ENCODE data around the gene JARID2. TPM values are rescaled to one million over a fixed set of nuclear protein-coding genes. Genes with fewer than 3 reads are reported as not detected.

JARID2 gene
- total and polyA plus RNA-seq, 3 donors from 2014 or later: 36.1 to 60.8 (median 53.7) TPM

DNA sequence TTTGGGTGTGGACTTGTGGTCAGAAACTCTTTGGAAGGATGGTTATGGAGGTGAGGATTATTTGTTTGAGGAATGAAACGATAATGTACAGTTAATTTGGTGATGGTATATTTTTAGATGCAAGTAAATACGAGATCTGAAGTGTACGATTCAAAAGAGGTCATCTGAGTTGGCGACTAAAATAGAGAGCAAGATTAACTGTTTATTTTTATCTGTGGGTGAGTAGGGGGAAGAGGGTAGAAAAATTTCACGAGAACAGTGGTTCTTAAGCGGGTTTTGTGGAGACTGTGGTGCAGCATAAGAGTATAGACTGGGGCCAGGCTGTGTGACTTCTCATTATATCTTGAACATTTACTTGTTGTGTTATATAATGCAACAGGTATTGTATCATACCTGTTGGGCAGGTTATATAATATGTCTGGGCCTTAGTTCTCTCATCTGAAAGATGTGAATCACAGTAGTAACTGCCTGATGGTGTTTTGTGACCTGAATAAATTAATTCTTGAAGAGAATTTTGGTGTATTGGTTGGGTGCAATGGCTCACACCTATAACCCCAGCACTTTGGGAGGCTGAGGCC is 171.2 kb downstream of the JARID2 start:
- WGBS, 2 donors: 77 to 87% methylated on average over 6 of the region's 6 CpGs
- no peak for TF ChIP-seq POLR2A (IDR thresholded peaks at IDR 0.05)
- TF ChIP-seq, protein P1, sequence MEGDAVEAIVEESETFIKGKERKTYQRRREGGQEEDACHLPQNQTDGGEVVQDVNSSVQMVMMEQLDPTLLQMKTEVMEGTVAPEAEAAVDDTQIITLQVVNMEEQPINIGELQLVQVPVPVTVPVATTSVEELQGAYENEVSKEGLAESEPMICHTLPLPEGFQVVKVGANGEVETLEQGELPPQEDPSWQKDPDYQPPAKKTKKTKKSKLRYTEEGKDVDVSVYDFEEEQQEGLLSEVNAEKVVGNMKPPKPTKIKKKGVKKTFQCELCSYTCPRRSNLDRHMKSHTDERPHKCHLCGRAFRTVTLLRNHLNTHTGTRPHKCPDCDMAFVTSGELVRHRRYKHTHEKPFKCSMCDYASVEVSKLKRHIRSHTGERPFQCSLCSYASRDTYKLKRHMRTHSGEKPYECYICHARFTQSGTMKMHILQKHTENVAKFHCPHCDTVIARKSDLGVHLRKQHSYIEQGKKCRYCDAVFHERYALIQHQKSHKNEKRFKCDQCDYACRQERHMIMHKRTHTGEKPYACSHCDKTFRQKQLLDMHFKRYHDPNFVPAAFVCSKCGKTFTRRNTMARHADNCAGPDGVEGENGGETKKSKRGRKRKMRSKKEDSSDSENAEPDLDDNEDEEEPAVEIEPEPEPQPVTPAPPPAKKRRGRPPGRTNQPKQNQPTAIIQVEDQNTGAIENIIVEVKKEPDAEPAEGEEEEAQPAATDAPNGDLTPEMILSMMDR (IDR thresholded peaks at IDR 0.05): no peak
- intact Hi-C loops (cut with DNase I; ENCODE audit: low total_unique reads): no loop called here
- DNase-seq: no peak
- no peaks in the 10 kb centered on the region for H3K36me3 ChIP-seq (ENCODE audit: low read depth, missing control alignments)
- no peaks in the 10 kb centered on the region for H3K9me3 ChIP-seq
- no peaks in the 10 kb centered on the region for H3K4me1 ChIP-seq
- no peaks in the 10 kb centered on the region for H3K27me3 ChIP-seq
- H3K27ac ChIP-seq: no peak overlapping the region
- H3K4me3 ChIP-seq: no peak overlapping the region

DNA sequence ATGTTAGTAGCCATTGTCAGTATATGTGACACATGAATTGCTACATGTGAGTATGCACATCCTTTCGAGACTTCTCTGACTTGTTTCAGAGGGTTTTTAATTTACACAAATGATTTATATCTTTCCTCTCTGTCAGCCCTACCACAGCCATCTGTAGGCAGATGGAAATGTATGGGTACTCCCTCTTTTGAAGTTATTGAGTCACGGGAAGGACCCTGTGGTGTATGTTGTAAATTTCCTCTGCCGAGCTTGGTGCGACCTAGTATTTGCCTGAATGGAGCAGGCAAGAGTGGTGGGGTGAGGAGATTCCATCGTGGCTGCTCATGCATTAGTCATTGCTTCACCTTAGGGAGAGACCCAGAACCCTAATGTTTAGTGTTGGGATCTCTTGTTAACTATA is 171.9 kb downstream of the JARID2 start:
- TF ChIP-seq POLR2A (IDR thresholded peaks at IDR 0.05): no peak
- TF ChIP-seq, protein P1 (IDR thresholded peaks at IDR 0.05): no peak

DNA sequence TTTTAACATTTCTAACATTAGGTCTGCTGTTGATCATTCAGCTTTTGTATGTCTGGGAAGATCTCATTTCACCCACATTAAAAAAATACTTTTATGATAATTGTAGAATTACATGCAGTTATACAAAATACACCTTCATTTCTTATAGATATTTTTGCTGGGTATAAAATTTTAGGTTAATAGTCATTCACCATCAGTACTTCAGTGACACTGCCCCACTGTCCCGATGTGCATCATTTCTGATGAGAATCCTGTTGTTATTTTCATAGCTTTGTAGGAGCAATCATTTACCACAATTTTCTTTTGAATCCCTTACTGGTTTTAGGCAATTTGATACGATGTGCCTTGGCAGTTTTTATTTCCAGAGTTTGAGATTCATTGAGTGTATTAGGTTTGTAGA is 173.6 kb downstream of the JARID2 start:
- Histone ChIP-seq H3K27me3 (no peaks in the 10 kb centered on the region), H3K36me3 (ENCODE audit: low read depth, missing control alignments) (no peaks in the 10 kb centered on the region), H3K9me3 (no peaks in the 10 kb centered on the region), H3K27ac (no peak overlapping the region), H3K4me1 (no peaks in the 10 kb centered on the region), H3K4me3 (no peak overlapping the region)
- TF ChIP-seq, protein P1 (IDR thresholded peaks at IDR 0.05): no peak
- no peak for TF ChIP-seq POLR2A (IDR thresholded peaks at IDR 0.05)
- intact Hi-C loops (cut with DNase I; ENCODE audit: low total_unique reads): no loop called here
- 86 to 98% methylated on average over 2 of the region's 2 CpGs for WGBS, 2 donors
- no peak for DNase-seq

More for the DNA sequence above, 171.9 kb downstream of the JARID2 start:
- Histone ChIP-seq H3K4me3 (no peak overlapping the region), H3K9me3 (no peaks in the 10 kb centered on the region), H3K36me3 (ENCODE audit: low read depth, missing control alignments) (no peaks in the 10 kb centered on the region), H3K27ac (no peak overlapping the region), H3K27me3 (no peaks in the 10 kb centered on the region), H3K4me1 (no peaks in the 10 kb centered on the region)
- 75 to 93% methylated on average over 5 of the region's 5 CpGs for WGBS, 2 donors
- intact Hi-C loops (cut with DNase I; ENCODE audit: low total_unique reads): no loop called here
- DNase-seq: no peak

DNA sequence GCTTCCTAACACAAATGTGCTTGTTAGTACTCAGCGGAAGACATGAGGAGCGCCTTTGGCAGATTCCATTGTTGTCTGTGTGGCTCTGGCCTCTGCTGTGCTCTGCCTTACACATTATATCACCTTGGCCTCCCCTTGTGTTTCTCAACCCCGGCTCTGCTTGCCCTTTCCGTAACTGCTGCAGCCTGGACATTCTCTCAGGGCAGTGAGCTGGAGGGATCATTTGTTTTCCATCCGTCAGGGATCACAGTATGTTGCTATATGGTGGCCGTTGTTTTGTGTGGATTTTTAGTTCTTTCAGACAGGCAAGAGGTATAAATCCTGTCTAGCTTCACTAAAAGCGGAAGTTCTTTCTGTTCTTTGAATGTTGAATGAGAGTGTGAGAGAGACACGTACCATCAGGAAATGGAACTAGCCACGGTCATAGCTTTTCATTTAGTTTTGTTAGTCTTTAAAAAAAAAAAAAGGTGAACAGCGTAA is 175.1 kb downstream of the JARID2 start:
- DNase-seq: no peak
- no peaks in the 10 kb centered on the region for H3K27me3 ChIP-seq
- H3K36me3 ChIP-seq (ENCODE audit: low read depth, missing control alignments): no peaks in the 10 kb centered on the region
- TF ChIP-seq POLR2A (IDR thresholded peaks at IDR 0.05): no peak
- TF ChIP-seq, protein P1 (IDR thresholded peaks at IDR 0.05): no peak
- no peak overlapping the region for H3K4me3 ChIP-seq
- no peak overlapping the region for H3K27ac ChIP-seq
- no peaks in the 10 kb centered on the region for H3K4me1 ChIP-seq
- no peaks in the 10 kb centered on the region for H3K9me3 ChIP-seq
- intact Hi-C loops (cut with DNase I; ENCODE audit: low total_unique reads): no loop called here
- WGBS, 2 donors: 85 to 90% methylated on average over 10 of the region's 10 CpGs

Data from testis (tissue), 3 donors.